HCT116 (cell line): ENCODE measurements around the gene GSTT4. TPM values are rescaled to one million over a fixed set of nuclear protein-coding genes. Genes with fewer than 3 reads are reported as not detected.

Experiments used
- ATAC-seq: fragments of 200-7000 bp; cut with Tn5 transposase; 2 replicates; pipeline ENCODE4 v1.9.1; 2020; ENCODE audit warnings: mild to moderate bottlenecking, moderate library complexity
- BruUV-seq: library from RNA; stranded (reverse); fragments of 400-500 nt; replicated peaks from 2 replicates; lab custom pipeline; 2021; lab: Mats Ljungman, UMichigan
- CTCF ChIA-PET: fragments of 300-600 bp; sonication (Branson Sonifier 250); formaldehyde crosslinking; loops from one replicate; lab custom pipeline; 2021; ENCODE audit warnings: antibody characterized with exemption; lab: Charles Lee
- POLR2A ChIA-PET: fragments of 300-600, 350-600 bp; sonication (Branson Sonifier 250); formaldehyde crosslinking; loops from one replicate; lab custom pipeline; 2021; ENCODE audit warnings: antibody characterized with exemption; lab: Charles Lee
- RAD21 ChIA-PET, 2 experiments: fragments of 300-600 bp; sonication (Branson Sonifier 250); formaldehyde crosslinking; loops; one replicate each; lab custom pipeline; 2023; ENCODE audit warnings: low total read pairs in 2 of 2; ENCODE audit not compliant: uncharacterized antibody in 2 of 2, unreplicated experiment in 2 of 2, low non-redundant PET in 1 of 2; lab: Charles Lee
- DNase-seq: peaks from one replicate; pipeline ENCODE4 v3.0.0-alpha.2; 2010; ENCODE audit warnings: low read depth, low spot score
- H2AFZ ChIP-seq: fragments of 200-600 bp; shearing (Covaris generic), sonication (generic); 2 replicates; pipeline ENCODE4 v1.6.1; 2017; ENCODE audit warnings: low read depth, mixed run types, mixed read lengths, antibody characterized with exemption, low read length; ENCODE audit not compliant: poor library complexity, severe bottlenecking
- H3K27ac ChIP-seq: 2 replicates; pipeline ENCODE4 v1.5.1; 2012; ENCODE audit warnings: low read depth, low read length
- H3K27me3 ChIP-seq: fragments of 200-600 bp; sonication (generic); 2 replicates; pipeline ENCODE4 v1.6.1; 2016; ENCODE audit warnings: mixed run types, low read length, mixed read lengths; ENCODE audit not compliant: insufficient read depth
- H3K36me3 ChIP-seq, 2 experiments: fragments of 200-500 bp in 1 of 2; fragments of 200-600 bp in 1 of 2; sonication (Bioruptor generic) in 1 of 2; sonication (generic) in 1 of 2; 2 replicates each; pipeline versions ENCODE4 v1.5.1 to v1.6.1; 2014 to 2016; ENCODE audit warnings: low read length in 2 of 2, inconsistent platforms in 1 of 2, mixed read lengths in 1 of 2, mixed run types in 1 of 2; ENCODE audit not compliant: insufficient read depth in 2 of 2, control insufficient read depth in 1 of 2
- H3K4me1 ChIP-seq, 2 experiments: fragments of 200-600 bp in 1 of 2; sonication (generic) in 1 of 2; 2 replicates each; pipeline versions ENCODE4 v1.5.1 to v1.6.1; 2012 to 2017; ENCODE audit warnings: low read length in 2 of 2, inconsistent platforms in 1 of 2, mild to moderate bottlenecking in 1 of 2, mixed read lengths in 1 of 2, mixed run types in 1 of 2, moderate library complexity in 1 of 2; ENCODE audit not compliant: insufficient read depth in 2 of 2, control insufficient read depth in 1 of 2
- H3K4me2 ChIP-seq: fragments of 200-600 bp; sonication (generic); 2 replicates; pipeline ENCODE4 v1.6.1; 2017; ENCODE audit warnings: mixed run types, low read length, mixed read lengths
- H3K4me3 ChIP-seq, 2 experiments: fragments of 200-600 bp in 1 of 2; sonication (generic) in 1 of 2; replicated peaks in 1 of 2; 2 replicates each; pipeline ENCODE4 v1.5.1; 2011 to 2016; ENCODE audit warnings: low read length in 2 of 2, control low read depth in 1 of 2, low read depth in 1 of 2, mild to moderate bottlenecking in 1 of 2, mixed read lengths in 1 of 2, mixed run types in 1 of 2
- H3K79me2 ChIP-seq: fragments of 200-600 bp; sonication (generic); 2 replicates; pipeline ENCODE4 v1.6.1; 2017; ENCODE audit warnings: mild to moderate bottlenecking, mixed run types, low read length, moderate library complexity, mixed read lengths; ENCODE audit not compliant: insufficient read depth
- H3K9ac ChIP-seq: fragments of 200-600 bp; sonication (generic); 2 replicates; pipeline ENCODE4 v1.6.1; 2016; ENCODE audit warnings: low read length, mixed read lengths
- H3K9me2 ChIP-seq: fragments of 200-600 bp; sonication (generic), shearing (Covaris generic); 2 replicates; pipeline ENCODE4 v1.6.1; 2017; ENCODE audit warnings: mixed run types, mild to moderate bottlenecking, moderate library complexity; ENCODE audit not compliant: insufficient read depth
- H3K9me3 ChIP-seq, 2 experiments: fragments of 200-500 bp in 1 of 2; fragments of 200-600 bp in 1 of 2; sonication (Bioruptor generic) in 1 of 2; sonication (generic) in 1 of 2; 2 replicates each; pipeline ENCODE4 v1.6.1; 2014 to 2017; ENCODE audit warnings: low read length in 2 of 2, mixed read lengths in 2 of 2, inconsistent platforms in 1 of 2, low read depth in 1 of 2, mild to moderate bottlenecking in 1 of 2, mixed run types in 1 of 2, moderate library complexity in 1 of 2; ENCODE audit not compliant: control insufficient read depth in 1 of 2, insufficient read depth in 1 of 2
- H4K20me1 ChIP-seq: fragments of 200-600 bp; sonication (generic), shearing (Covaris generic); 2 replicates; pipeline ENCODE4 v1.6.1; 2017; ENCODE audit warnings: mixed run types, mild to moderate bottlenecking, moderate library complexity; ENCODE audit not compliant: insufficient read depth
- CEBPB ChIP-seq: IDR thresholded peaks from 2 replicates; pipeline ENCODE4 v1.6.1; 2012; ENCODE audit warnings: low read depth
- ELF1 ChIP-seq: IDR thresholded peaks from 2 replicates; pipeline ENCODE4 v1.6.1; 2012; ENCODE audit warnings: low read depth, borderline replicate concordance
- EZH2phosphoT487 ChIP-seq: fragments of 200-600 bp; IDR thresholded peaks from 2 replicates; pipeline ENCODE4 v1.6.1; 2018; ENCODE audit warnings: antibody characterized with exemption, borderline replicate concordance
- FOSL1 ChIP-seq: IDR thresholded peaks from 2 replicates; pipeline ENCODE4 v1.6.1; 2012; ENCODE audit warnings: low read depth
- JUND ChIP-seq: IDR thresholded peaks from 2 replicates; pipeline ENCODE4 v1.6.1; 2012
- POLR2A ChIP-seq: IDR thresholded peaks from 2 replicates; pipeline ENCODE4 v1.7.0; 2011; ENCODE audit warnings: borderline replicate concordance; ENCODE audit not compliant: insufficient read depth, insufficient read length; ENCODE audit errors: extremely low read depth
- POLR2AphosphoS5 ChIP-seq: IDR thresholded peaks from 2 replicates; pipeline ENCODE4 v1.6.1; 2011; ENCODE audit warnings: mild to moderate bottlenecking, low read depth, low read length, moderate library complexity
- REST ChIP-seq: IDR thresholded peaks from 2 replicates; pipeline ENCODE4 v1.6.1; 2012; ENCODE audit warnings: low read depth
- SRF ChIP-seq: IDR thresholded peaks from 2 replicates; pipeline ENCODE4 v1.6.1; 2012; ENCODE audit warnings: low read depth
- TCF7L2 ChIP-seq: IDR thresholded peaks from 2 replicates; pipeline ENCODE4 v1.7.0; 2011; ENCODE audit warnings: borderline replicate concordance, inconsistent platforms; ENCODE audit not compliant: insufficient read depth, insufficient read length; ENCODE audit errors: extremely low read depth
- ZNF274 ChIP-seq: fragments of 200-500 bp; sonication (Bioruptor generic); IDR thresholded peaks from 2 replicates; pipeline ENCODE4 v1.6.1; 2014; ENCODE audit warnings: mild to moderate bottlenecking, low read depth, low read length, inconsistent platforms
- intact Hi-C: fragments of 100-400 bp; cut with micrococcal nuclease; formaldehyde crosslinking; loops from 2 replicates; pipeline ENCODE4 v1.10.0; 2022
- total RNA-seq: library from RNA; stranded (reverse); gene quantifications from one replicate; pipeline ENCODE4 v1.2.1, GENCODE V29; 2021; ENCODE audit not compliant: unreplicated experiment

The GSTT4 gene
- total RNA-seq, 1 experiment from 2014 or later, result not detected

DNA sequence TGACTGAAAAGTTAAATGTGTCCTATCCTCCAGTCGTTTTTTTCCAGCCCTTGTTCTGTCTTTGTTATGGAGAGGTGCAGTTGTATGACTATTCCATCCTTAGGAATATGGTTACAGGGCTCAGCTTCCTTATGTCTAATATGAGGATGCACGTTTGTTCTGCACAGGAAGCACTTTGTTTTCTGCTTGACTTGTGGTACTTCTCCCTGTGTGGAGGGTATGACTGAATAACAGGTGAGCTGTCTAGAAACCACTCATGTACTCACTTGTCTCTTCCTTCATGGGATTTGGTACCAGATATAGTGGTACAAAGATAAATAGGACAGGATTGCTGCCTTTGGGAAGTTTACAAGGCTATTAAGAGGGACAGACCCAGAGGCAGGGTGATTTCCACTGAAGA lies 23.3 kb upstream of the GSTT4 start:
- Histone ChIP-seq H3K9ac (no peak overlapping the region), H3K4me3 (no peak overlapping the region), H2AFZ (no peak overlapping the region), H3K27ac (no peak overlapping the region), H3K27me3 (no peaks in the 10 kb centered on the region), H3K79me2 (peaks cover 100% of the 10 kb centered on the region), H3K4me1 (no peaks in the 10 kb centered on the region), H3K9me3 (no peaks in the 10 kb centered on the region), H3K4me2 (no peak overlapping the region), H3K36me3 (no peaks in the 10 kb centered on the region), H4K20me1 (no peaks in the 10 kb centered on the region), H3K9me2 (no peaks in the 10 kb centered on the region)
- ChIA-PET RAD21 (no interaction called here), POLR2A (no interaction called here), CTCF (no interaction called here)
- ATAC-seq (no peak), DNase-seq (no peak)
- BruUV-seq, result no TSS peak
- TF ChIP-seq POLR2A (no peak), ELF1 (no peak), REST (no peak), JUND (no peak), TCF7L2 (no peak), EZH2phosphoT487 (no peak), ZNF274 (no peak), CEBPB (no peak), FOSL1 (no peak), POLR2AphosphoS5 (no peak), SRF (no peak)
- intact Hi-C loops, result no loop called here
